Suppressor macrophage treated with lipopolysaccharide for 1 hour (primary cell): ENCODE data around the gene GUCD1.

Source experiments
- DNase-seq, 3 donors: peaks; one replicate each; pipeline ENCODE4 v3.0.0-alpha.2; 2020 to 2022

GUCD1 gene

DNA sequence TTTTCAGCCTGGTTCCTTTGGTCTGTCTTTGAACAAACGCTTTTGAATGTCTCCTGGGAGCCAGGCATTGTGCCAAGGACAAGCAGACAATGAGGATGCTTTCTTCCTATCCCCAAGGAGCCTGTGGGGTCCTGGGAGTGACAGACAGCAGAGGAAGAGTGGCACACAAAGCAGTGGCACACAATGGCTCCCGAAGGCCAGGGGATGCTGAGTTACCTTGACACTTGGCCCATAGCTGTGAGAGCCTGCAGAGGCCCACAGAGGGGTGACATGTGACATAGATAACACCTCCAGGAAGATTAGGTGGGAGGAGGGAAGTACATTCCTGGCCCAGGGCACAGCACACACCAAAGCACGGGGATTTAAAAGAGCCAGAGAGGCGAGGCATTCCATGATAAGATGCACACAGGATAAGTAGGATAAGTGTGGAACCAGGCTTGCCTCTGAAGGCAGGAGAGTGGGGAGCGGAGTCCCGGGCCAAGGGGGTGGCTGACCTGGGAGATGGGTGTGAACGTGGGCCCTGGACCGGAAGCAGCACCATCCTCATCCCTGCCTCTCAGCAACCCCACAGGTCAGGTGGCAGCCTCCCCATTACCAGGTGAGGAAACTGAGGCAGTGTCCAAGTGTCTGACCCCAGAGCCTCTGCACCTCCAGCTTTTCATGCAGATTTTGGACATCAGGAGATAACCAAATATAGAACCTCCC lies 53.5 kb downstream of the GUCD1 start:
- no peak for DNase-seq

DNA sequence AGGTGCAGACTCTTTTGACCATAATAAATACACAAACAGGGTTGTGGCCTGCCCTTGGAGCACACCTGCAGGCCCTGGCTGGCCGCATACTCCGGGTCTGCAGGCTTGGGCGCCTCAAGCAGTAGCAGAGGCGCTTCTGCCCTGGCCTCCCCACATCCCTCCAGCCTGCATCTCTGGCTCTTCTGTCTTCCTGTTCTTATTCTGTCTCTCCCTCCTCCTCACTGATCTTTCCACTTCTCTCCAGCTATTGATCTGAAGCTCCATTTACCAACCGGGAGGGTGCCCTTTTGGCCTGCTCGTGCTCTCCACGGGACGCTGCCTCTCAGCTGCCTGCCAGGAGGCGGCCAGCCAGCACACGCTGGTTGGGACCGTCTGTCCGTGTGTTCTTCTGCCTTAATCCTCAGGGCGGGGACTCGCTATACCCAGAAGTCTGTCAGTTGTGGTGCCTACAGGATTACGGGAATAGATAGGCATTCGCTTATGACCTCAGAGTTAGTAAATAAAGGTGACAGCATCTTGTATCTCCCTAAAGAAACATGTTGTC lies 54.6 kb downstream of the GUCD1 start:
- DNase-seq = no peak

DNA sequence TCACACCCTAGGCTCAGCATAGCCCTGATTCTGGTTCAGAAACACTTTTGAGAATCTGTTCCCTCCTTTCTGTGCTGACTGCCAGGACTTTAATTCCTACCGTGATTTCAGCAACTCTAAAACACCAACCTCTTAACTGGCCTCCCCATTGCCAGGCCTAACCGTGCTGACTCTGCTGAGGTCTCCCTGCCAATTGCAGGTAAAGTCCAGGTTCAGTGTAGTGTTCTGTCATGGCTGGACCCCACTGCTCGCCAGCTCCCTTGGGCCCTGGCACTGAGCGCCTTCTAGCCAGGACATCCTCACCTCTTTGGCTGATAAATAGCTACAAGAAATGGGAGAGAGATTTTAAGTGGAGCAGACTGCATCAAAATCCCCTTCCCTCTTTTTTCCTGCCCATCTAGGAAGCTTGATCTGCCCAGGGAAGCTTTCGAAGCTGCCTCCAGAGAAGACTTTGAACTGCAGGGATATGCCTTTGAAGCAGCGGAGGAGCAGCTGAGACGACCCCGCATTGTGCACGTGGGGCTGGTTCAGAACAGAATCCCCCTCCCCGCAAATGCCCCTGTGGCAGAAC lies 55.1 kb downstream of the GUCD1 start:
- DNase-seq = no peak

DNA sequence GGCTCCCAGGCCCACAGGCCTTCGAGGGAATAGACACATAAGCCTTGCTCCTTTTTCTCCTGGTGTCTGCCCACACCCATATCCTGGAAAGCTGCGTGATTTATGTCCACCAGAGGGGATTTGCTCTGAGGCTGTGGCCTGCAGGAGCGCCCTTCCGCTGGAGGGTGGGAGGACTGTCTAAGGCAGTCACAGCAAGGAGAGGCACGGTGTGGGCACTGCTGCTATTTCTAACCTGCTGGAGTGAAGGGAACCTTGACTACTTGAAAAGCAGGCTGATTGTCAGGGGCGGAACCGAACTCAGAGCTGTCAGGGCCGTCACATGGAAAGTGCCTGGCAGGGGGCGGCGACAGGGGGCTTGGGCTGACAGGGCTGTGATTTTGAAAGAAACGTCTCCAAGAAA lies 56.1 kb downstream of the GUCD1 start:
- no peak for DNase-seq

DNA sequence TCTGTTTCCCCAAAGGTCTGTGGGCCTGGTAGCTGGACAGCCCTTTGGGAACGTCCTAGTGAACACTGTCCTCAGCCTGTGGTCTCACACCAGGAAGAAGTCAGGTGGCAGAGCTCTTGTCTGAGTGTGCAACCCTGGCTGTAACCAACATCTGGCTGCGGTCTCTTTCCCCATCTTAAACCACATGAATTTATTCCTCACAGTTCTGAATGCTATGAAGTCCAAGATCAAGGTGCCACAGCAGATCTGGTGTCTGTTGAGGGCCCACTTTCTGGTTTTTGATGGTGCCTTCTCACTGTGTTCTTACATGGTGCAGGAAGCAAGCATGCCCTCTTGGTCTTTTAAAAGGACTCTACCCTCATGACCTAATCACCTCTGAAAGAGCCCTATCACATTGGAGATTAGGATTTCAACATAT lies 57.1 kb downstream of the GUCD1 start:
- no peak for DNase-seq

DNA sequence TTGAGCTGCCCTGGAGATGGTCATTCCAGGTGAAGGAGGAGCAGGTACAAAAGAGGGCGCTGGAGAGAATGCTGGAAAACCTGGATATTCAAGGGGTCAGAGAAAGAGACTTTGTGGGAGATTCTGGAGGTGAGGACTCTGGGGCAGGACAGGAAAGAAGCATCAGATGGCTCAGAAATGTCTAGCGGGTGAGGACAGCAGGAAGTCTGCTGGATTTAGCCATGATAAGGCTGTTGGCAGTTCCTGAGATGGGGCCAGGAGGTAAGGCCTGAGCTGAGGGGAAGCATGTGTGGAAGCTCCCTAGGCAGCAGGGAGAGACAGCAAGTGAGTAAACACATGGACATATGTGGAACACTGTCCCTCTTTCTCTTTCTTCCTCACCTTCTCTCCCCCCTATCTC lies 58.3 kb downstream of the GUCD1 start:
- no peak for DNase-seq

DNA sequence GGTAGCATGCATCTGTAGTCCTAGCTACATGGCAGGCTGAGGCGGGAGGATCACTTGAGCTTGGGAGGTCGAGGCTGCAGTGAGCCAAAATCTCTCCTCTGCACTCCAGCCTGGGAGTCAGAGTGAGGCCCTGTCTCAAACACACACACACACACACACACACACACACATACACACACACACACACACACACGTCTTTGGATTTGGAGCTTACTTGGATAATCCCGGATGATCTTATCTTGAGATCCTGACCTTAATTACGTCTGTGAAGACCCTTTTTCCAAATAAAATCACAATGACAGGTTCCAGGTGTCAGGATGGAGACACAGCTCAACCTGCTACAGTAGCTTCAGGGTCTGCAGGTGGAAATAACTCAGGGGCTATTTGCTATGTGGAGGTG lies 58.7 kb downstream of the GUCD1 start:
- no peak for DNase-seq

DNA sequence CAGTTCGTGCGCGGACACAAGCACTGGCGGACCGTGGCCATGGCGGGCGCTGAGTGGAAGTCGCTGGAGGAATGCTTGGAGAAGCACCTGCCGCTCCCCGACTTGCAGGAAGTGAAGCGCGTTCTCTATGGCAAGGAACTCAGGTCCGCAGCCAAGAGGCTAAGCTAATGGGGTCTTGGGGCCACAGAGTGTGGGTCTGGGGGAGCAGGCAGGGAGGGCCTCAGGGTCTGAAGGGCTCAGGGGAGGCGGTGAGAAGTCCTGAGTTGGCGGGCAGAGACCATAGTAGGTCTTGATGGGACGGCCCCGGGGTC lies 59.6 kb downstream of the GUCD1 start:
- DNase-seq = no peak

DNA sequence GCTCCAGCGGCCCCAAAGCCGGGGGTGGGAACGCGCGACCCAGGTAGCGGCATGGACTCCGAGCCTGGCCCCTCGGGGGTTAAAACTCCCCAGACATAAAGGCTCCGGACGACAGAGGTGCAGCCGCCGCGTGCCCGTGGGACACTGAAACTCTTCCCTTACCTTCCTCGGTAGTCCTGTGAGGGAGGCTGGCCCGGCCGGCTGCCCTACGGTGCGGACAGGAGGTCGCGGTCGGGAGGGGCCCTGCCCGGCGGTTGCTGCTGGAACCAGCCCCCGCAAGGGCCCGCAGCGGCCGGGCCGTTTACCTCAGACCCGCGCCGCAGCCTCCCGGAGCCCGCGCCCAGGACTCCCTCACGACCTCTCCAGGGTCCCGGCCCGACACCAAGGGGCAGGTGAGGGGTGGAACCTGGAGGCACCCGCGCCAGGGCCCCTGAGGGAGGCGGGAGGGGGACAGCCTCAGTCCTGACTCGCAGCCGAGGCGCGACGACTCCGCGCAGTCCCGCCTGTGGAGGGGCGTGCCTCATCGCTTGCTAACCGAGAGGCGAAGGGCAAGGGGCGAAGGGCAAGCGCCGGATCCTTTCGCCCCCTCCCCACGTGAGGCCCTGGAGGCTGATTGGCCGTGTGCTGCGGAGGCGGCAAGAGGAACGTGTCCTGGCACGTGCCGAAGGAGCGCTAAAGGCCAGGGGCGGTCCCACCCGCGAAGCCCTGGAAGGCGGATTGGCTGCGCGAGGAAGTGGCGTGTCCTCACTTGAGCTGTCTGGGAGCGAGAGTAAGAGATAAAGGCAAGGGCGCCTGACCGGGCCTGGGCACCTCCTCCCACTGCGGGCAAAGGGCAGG lies 60.2 kb downstream of the GUCD1 start, which contains the start of gene UPB1:
TSS of gene UPB1 (plus strand) at position 805 of the 837 bp plus-strand sequence. CDS start 72 bp downstream, outside the sequence.
- no peak for DNase-seq

DNA sequence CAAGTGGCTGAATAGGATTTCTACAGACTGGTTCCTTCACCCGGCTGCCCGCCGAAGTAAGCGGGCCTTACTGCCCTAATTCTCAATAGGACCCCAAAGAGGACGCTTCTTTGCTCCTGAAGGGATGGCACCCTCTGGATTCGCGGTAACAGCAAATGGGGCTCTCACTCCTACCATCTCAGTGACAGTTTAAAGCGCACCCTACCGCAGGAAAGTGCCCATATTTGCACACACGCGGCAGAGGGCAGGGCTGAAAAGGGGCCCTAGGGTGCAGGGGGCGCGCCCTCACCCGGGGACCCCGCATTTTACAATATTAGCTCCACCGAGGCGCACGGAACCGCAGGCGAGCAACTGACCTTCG lies 60.8 kb downstream of the GUCD1 start:
- no peak for DNase-seq

DNA sequence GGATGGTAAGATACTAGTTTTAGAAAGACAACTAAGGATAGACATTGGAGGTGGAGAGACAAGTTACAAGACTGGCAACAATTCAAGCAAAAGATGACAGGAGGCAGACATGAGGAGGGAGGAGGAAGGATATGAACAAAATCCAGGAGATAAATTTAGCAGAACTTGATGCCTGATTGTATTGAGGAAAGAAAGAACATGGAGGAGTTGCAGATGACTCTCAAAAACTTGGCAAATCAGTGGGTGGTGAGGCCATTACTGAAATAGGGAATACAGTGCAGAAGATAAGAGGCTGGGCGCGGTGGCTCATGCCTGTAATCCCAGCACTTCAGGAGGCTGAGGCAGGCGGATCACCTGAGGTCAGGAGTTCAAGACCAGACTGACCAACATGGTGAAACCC lies 62.5 kb downstream of the GUCD1 start:
- no peak for DNase-seq
